8988T (cell line): ENCODE results near the gene RYR2.

Experiments
- DNase-seq: peaks from one replicate; pipeline ENCODE4 v3.0.0; 2011

Gene RYR2

GRCh38 chr1:237692255-237692654 is 650.3 kb downstream of the RYR2 start:
- DNase-seq = no peak

GRCh38 chr1:237695878-237696277 is 653.9 kb downstream of the RYR2 start:
- DNase-seq = no peak

GRCh38 chr1:237700181-237700580 is 658.2 kb downstream of the RYR2 start:
- DNase-seq = no peak

- DNase-seq = no peak
Measured at GRCh38 chr1:237701534-237701933, 659.5 kb downstream of the RYR2 start.

- no peak for DNase-seq
Measured at GRCh38 chr1:237702161-237702560, 660.2 kb downstream of the RYR2 start.

GRCh38 chr1:237705462-237705861 is 663.5 kb downstream of the RYR2 start:
- no peak for DNase-seq

- no peak for DNase-seq
Measured at GRCh38 chr1:237709355-237709754, 667.4 kb downstream of the RYR2 start.

GRCh38 chr1:237711281-237711680 is 669.3 kb downstream of the RYR2 start:
- no peak for DNase-seq

GRCh38 chr1:237712082-237712481 is 670.1 kb downstream of the RYR2 start:
- DNase-seq = no peak

- DNase-seq = no peak
Measured at GRCh38 chr1:237712586-237713157, 670.7 kb downstream of the RYR2 start.

GRCh38 chr1:237713916-237714315 is 671.9 kb downstream of the RYR2 start:
- DNase-seq = no peak

- DNase-seq = no peak
Measured at GRCh38 chr1:237717106-237717505, 675.1 kb downstream of the RYR2 start.

GRCh38 chr1:237730826-237731350 is 688.9 kb downstream of the RYR2 start:
- DNase-seq = no peak

- DNase-seq = no peak
Measured at GRCh38 chr1:237732657-237733056, 690.7 kb downstream of the RYR2 start.

- no peak for DNase-seq
Measured at GRCh38 chr1:237736372-237737029, 694.5 kb downstream of the RYR2 start.

- DNase-seq = no peak
Measured at GRCh38 chr1:237737448-237737847, 695.5 kb downstream of the RYR2 start.

- DNase-seq = no peak
Measured at GRCh38 chr1:237737938-237738610, 696.1 kb downstream of the RYR2 start.

- no peak for DNase-seq
Measured at GRCh38 chr1:237740846-237741245, 698.9 kb downstream of the RYR2 start.

GRCh38 chr1:237745545-237745944 is 703.6 kb downstream of the RYR2 start:
- DNase-seq = no peak

- no peak for DNase-seq
Measured at GRCh38 chr1:237748171-237748960, 706.4 kb downstream of the RYR2 start.

GRCh38 chr1:237749122-237749521 is 707.1 kb downstream of the RYR2 start:
- DNase-seq = no peak

- no peak for DNase-seq
Measured at GRCh38 chr1:237751090-237751489, 709.1 kb downstream of the RYR2 start.

GRCh38 chr1:237754627-237755026 is 712.6 kb downstream of the RYR2 start:
- DNase-seq = no peak
